Tibial artery (tissue), 4 donors: ENCODE data around the gene MCC.
A peak's percentile ranks its signal among the peaks of the same experiment; 100 is the strongest.

Experiments
- DNase-seq, 2 donors: peaks; one replicate each; pipeline ENCODE4 v3.0.0-alpha.2; 2019
- H3K27ac ChIP-seq, 2 donors: fragments of 200-600 bp; sonication (generic) in 1 of 2; 1 replicate in 1 of 2; 2 replicates in 1 of 2; pipeline ENCODE4 v1.5.1; 2018 to 2019; ENCODE audit warnings: mild to moderate bottlenecking in 1 of 2
- H3K27me3 ChIP-seq, 2 donors: fragments of 200-600 bp; sonication (generic) in 1 of 2; one replicate each; pipeline versions ENCODE4 v1.5.1 to v1.6.0; 2016 to 2019
- H3K36me3 ChIP-seq, 3 donors: fragments of 200-600 bp; sonication (generic) in 2 of 3; one replicate each; pipeline ENCODE4 v1.5.1; 2016 to 2019; ENCODE audit warnings: mild to moderate bottlenecking in 2 of 3
- H3K4me1 ChIP-seq, 4 donors: fragments of 200-600 bp; sonication (generic) in 2 of 4; 1 replicate in 3 of 4; 2 replicates in 1 of 4; pipeline ENCODE4 v1.5.1; 2016 to 2019
- H3K4me3 ChIP-seq, 2 donors: fragments of 200-600 bp; sonication (generic) in 1 of 2; 1 replicate in 1 of 2; 2 replicates in 1 of 2; pipeline ENCODE4 v1.5.1; 2018 to 2019; ENCODE audit warnings: mild to moderate bottlenecking in 2 of 2
- H3K9me3 ChIP-seq, 3 donors: fragments of 200-600 bp; sonication (generic) in 1 of 3; one replicate each; pipeline ENCODE4 v1.5.1; 2016 to 2019
- intact Hi-C: fragments of 100-400 bp; cut with DNase I; formaldehyde crosslinking; loops from one replicate; pipeline ENCODE4 v1.15.0; 2023; ENCODE audit warnings: low total_unique reads
- TF ChIP-seq, protein P1 (sequence below), 2 experiments: fragments of 200-600 bp in 1 of 2; fragments of 450-650 bp in 1 of 2; IDR thresholded peaks; one replicate each; pipeline ENCODE4 v1.5.1; 2017 to 2019; ENCODE audit warnings: antibody characterized with exemption in 2 of 2, mild to moderate bottlenecking in 1 of 2, moderate library complexity in 1 of 2

Gene MCC

DNA sequence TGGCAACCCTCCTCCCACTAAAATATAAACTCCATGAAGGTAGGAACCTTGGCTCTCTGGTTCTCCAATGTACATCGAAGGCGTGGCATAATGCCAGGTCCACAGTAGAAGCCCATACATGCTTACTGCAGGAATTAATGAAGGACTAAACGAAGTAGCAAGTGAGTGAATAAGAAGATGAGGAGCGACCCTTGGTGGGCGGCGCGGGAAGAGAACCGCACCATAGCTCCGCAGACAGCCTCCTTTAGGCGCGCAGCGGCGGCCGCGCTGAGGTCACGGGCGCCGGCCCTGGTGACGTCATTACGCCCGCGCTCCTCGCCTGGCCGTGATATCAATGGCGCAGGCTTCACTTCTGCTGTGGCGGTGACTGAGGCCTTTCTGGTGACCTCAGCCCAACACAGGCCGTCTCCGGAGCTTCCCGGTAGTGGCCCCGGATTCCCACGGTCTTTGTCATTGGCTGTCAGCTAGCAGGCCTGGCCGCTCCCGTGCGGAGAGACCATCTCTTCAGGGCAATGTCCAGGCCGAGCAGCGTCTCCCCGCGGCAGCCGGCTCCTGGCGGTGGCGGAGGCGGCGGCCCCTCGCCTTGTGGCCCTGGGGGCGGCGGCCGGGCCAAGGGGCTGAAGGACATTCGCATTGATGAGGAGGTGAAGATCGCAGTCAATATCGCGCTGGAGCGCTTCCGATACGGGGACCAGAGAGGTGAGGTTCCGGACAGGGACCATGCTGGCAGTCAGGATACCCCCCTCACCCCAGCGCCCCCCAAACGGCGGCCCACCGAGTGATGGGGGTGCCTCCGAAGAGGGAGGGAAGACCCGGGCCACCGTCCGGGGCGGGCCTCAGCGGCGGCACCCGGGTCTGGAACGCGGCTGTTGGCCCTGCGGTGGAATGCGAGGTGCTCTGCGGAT is 25.4 kb upstream of the MCC start, which contains the start of gene YTHDC2:
Gene YTHDC2 (plus strand): TSS at position 311 of the 905 bp plus-strand sequence. CDS start 202 bp downstream, at position 513.
- Histone ChIP-seq H3K36me3 (peaks cover 0 to 12% (median 8%) of the 10 kb centered on the region in 3 donors), H3K27ac (peak within 1 kb of the TSS; percentile 92 to 96), H3K27me3 (no peaks in the 10 kb centered on the region), H3K4me3 (peak within 1 kb of the TSS; percentile 84), H3K9me3 (no peaks in the 10 kb centered on the region), H3K4me1 (peaks cover 0 to 30% (median 3%) of the 10 kb centered on the region in 4 donors)
- TF ChIP-seq, protein P1, sequence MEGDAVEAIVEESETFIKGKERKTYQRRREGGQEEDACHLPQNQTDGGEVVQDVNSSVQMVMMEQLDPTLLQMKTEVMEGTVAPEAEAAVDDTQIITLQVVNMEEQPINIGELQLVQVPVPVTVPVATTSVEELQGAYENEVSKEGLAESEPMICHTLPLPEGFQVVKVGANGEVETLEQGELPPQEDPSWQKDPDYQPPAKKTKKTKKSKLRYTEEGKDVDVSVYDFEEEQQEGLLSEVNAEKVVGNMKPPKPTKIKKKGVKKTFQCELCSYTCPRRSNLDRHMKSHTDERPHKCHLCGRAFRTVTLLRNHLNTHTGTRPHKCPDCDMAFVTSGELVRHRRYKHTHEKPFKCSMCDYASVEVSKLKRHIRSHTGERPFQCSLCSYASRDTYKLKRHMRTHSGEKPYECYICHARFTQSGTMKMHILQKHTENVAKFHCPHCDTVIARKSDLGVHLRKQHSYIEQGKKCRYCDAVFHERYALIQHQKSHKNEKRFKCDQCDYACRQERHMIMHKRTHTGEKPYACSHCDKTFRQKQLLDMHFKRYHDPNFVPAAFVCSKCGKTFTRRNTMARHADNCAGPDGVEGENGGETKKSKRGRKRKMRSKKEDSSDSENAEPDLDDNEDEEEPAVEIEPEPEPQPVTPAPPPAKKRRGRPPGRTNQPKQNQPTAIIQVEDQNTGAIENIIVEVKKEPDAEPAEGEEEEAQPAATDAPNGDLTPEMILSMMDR (IDR thresholded peaks at IDR 0.05) = peak; percentile 5 to 16
- intact Hi-C loops = no loop called here
- peak; percentile 82 to 92 for DNase-seq

DNA sequence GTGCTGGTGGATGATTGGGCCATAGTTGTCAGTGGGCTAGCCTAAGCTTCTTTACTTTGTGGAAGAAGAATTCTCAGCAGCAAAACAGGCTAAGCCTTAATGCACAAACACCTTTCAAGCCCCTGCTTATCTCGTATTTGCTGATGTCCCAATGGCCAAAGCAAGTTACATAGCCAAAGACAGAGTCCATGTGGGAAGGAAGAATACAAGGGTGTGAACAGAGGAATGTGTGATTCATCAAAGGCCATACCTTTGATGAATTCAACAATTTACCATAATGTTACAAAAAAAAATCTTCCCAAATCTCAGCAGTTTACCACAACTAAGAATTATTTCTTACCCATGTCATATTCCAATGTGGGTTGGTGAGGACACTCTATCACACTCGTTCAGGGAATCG is 24.1 kb upstream of the MCC start:
- Histone ChIP-seq H3K4me1 (peaks cover 0 to 30% (median 3%) of the 10 kb centered on the region in 4 donors), H3K9me3 (no peaks in the 10 kb centered on the region), H3K4me3 (no peak overlapping the region), H3K36me3 (peaks cover 0 to 3% (median 0%) of the 10 kb centered on the region in 3 donors), H3K27ac (no peak overlapping the region), H3K27me3 (peaks cover 0 to 4% of the 10 kb centered on the region in 2 donors)
- DNase-seq = no peak
- intact Hi-C loops = no loop called here
- TF ChIP-seq, protein P1 (IDR thresholded peaks at IDR 0.05) = no peak

DNA sequence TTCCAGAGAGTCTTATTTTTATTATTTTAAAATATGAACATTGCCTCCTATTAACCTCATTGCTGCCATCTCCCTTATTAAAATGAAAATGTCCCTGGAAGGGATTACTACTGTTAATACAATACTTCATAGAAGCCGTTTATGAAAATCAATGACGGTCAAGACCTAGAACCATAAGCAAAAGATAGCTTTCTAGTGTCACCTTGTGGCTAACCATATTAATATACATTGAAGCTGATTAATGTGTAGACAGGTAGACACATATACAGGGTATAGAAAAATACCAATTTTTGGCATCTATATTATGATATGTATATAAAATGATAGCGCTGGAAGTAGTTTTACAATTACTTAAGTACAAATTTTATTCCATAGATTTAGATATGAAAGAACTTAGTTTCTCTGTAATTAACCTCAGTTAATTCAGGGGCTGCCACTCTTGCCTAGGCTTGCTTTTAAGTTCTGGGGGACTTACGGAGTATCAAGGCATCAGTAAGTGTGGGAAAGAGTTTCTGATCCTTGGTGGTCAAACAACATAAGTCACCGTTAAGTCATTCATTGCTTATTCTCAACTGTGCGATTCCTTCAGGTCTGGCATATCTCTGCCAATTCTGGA is 22.7 kb upstream of the MCC start:
- Histone ChIP-seq H3K4me1 (peaks cover 0 to 21% (median 3%) of the 10 kb centered on the region in 4 donors), H3K9me3 (no peaks in the 10 kb centered on the region), H3K36me3 (no peaks in the 10 kb centered on the region), H3K27ac (no peak overlapping the region), H3K27me3 (peaks cover 0 to 4% of the 10 kb centered on the region in 2 donors), H3K4me3 (no peak overlapping the region)
- DNase-seq = no peak
- TF ChIP-seq, protein P1 (IDR thresholded peaks at IDR 0.05) = peak; percentile 7 to 22
- intact Hi-C loops = no loop called here

DNA sequence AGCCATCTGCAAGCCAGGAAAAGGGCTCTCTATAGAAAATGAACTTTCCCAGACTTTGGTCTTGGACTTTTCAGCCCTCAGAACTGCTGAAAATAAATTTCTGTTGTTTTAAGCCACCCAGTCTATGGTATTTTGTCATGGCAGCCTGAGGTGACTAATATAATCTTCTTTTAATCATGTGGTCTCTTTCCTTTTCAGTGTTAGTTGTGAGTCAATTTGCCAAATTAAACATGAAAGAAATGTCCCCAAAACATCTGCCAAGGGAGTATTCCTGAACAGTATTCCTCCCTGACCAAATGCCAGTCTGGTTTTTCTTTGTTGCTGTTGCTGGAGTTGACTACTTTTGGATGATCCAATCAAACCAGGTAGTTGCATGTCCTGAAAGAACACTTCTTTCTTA is 20.5 kb upstream of the MCC start:
- no peak for DNase-seq
- Histone ChIP-seq H3K9me3 (no peaks in the 10 kb centered on the region), H3K27ac (no peak overlapping the region), H3K36me3 (no peaks in the 10 kb centered on the region), H3K27me3 (peaks cover 0 to 4% of the 10 kb centered on the region in 2 donors), H3K4me1 (peaks cover 0 to 3% (median 0%) of the 10 kb centered on the region in 4 donors), H3K4me3 (no peak overlapping the region)
- intact Hi-C loops = no loop called here
- TF ChIP-seq, protein P1 (IDR thresholded peaks at IDR 0.05) = no peak

DNA sequence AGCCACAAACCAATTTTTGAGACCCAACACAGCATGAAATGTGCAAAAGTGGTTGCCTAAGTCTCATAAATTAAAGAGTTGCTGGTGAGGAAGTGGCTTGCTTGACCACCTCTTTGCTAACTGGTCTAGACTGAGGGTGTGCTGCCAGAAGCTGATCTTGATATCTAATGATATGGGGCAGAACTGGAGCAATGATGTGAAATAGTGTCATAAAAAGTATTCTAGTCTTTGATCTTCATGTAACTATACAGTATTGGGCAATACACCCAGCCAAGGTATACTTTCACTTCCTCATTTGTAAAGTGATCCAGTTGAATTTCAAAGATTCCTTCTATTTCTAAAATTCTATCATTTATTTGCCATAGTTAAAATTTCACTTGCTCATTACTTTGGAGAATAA is 19.3 kb upstream of the MCC start:
- intact Hi-C loops = no loop called here
- no peak overlapping the region for H3K4me3 ChIP-seq
- TF ChIP-seq, protein P1 (IDR thresholded peaks at IDR 0.05) = no peak
- H3K9me3 ChIP-seq = no peaks in the 10 kb centered on the region
- H3K27me3 ChIP-seq = peaks cover 0 to 6% of the 10 kb centered on the region in 2 donors
- H3K4me1 ChIP-seq = no peaks in the 10 kb centered on the region
- no peaks in the 10 kb centered on the region for H3K36me3 ChIP-seq
- no peak for DNase-seq
- H3K27ac ChIP-seq = no peak overlapping the region
